ENCODE data around the gene PAX2.
A peak's percentile ranks its signal among the peaks of the same experiment; 100 is the strongest.

Gene PAX2

DNA sequence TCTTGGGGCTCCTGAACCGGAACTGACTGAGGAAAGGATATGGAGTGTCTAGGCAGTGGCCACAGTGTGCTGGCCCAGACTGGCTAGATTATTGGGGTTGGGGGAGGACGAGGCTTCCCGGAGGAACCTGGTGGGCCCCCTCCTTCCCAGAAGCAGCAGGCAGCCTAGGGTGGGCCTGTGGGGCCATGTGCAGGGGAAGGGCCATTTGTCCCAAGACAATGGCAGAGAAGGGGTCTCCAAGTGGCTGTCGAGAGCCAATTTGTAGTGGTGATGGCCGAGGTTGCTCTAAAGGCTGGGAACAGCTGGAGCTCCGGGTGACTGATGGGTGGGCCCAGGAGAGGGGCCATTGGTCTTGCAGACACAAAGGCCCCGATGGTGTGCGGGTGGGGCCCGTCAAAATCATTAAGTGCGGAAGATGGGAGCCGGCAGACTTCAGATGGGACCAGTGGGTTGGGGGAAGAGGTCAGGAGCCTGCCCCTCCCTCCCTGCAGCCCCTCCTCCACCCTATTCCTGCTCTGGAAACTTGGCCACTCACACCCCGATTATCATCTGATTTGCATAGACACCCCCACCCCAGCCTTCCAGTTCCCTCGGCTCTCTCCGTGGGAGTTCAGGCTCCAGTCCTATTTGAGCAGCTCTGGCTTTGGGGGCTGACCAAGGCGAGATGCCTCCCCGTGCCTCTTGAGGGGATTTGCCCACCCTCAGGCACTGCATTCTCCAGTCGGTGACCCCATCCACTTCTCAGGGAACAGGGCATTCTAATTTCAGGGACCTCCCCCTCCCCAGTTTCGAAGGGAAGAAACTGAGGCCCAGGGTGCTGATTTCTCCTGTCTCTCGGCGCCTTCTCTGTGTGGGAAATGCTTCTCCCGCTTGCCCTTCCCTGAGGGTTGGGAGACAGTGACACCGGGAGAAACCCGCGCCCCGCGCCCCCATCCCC, 36.0 kb upstream of the PAX2 start:
- TF ChIP-seq, protein P1, sequence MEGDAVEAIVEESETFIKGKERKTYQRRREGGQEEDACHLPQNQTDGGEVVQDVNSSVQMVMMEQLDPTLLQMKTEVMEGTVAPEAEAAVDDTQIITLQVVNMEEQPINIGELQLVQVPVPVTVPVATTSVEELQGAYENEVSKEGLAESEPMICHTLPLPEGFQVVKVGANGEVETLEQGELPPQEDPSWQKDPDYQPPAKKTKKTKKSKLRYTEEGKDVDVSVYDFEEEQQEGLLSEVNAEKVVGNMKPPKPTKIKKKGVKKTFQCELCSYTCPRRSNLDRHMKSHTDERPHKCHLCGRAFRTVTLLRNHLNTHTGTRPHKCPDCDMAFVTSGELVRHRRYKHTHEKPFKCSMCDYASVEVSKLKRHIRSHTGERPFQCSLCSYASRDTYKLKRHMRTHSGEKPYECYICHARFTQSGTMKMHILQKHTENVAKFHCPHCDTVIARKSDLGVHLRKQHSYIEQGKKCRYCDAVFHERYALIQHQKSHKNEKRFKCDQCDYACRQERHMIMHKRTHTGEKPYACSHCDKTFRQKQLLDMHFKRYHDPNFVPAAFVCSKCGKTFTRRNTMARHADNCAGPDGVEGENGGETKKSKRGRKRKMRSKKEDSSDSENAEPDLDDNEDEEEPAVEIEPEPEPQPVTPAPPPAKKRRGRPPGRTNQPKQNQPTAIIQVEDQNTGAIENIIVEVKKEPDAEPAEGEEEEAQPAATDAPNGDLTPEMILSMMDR (IDR thresholded peaks at IDR 0.05; ENCODE audit: control insufficient read depth, extremely low read depth, insufficient read depth), result no peak
- no peak for DNase-seq (ENCODE audit: low read depth)
- peak overlapping the region; percentile 29; the same call in 1 of the 2 replicates for H3K4me3 ChIP-seq (ENCODE audit: low read depth, low read length)

DNA sequence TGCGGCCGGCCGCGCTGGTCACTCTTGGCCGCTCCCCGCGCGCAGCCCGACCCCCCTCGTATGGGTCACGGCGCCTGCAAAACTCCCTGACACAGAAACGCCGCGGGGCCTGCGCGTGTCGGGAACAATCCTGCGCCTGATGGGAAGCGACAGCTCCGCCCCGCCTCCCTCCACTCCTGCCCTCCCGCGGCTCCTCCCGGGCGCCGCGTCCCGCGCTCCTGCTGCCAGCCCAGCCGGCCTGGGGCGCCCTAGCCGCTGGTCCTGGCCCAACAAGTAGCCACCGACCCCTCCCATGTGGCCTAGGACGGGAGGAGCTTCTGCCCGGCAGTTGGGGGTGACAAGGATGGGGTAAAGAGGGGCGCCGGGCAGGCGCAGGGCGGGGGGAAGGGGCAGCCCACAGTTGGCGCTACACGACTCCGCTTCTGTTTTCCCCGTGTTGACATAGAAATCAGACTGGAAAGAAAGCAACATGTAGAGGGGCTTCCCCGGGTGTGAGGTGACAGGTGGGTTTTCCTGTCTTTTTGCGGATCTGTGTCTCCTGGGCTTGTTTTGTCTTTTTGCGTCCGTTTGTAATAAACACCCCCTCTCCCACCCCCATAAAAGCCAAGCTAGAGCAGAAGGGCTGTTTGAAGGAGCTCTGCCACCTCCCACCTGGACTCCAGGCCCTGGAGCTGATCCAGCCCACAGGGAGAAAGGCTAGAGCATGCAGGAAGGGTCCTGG, 35.1 kb upstream of the PAX2 start:
- TF ChIP-seq, protein P1 (IDR thresholded peaks at IDR 0.05; ENCODE audit: control insufficient read depth, extremely low read depth, insufficient read depth), result 0 out of 2 replicates have a peak, but pooled peaks have one; percentile 10
- peak overlapping the region; percentile 29 for H3K4me3 ChIP-seq (ENCODE audit: low read depth, low read length)
- no peak for DNase-seq (ENCODE audit: low read depth)

DNA sequence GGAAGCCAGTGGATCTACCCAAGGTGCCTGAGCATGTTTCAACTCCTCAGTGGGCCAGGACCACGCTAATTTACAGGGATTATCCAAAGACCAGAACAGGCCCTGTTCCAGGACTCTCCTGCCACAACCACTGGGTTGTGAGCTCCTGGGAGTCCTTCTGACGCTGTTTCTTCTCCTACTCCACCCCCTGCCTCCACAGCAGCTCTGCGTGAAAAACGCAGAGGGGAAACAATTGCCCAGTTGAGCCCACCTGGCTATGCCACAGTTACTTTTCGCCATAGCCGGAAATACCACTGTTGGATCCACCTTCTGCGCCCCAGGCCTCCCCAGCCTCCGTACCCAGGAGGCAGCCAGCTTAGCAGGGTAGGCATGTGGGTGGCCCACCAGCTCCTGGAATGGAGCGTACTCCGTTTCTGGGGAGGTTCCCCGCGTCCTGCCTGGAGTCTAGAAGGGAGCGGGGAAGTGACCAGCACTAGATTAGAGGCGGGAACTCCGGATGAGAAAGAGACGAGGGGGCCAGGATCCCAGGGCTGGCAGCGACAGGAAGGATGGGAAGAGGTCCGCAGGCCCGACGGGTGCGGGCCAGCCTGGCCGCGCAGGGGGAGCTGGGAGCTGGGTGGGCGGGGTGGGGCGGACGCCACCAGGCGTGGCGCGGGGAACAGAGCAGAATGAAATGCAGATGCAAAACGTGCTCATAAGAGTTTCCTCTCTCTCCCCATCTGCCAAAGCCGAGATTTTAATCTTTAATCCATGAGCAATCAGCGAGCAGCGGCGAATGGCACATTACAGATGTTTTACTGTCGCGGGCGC, 32.1 kb upstream of the PAX2 start:
- no peak overlapping the region for H3K4me3 ChIP-seq (ENCODE audit: low read depth, low read length)
- no peak for DNase-seq (ENCODE audit: low read depth)
- TF ChIP-seq, protein P1 (IDR thresholded peaks at IDR 0.05; ENCODE audit: control insufficient read depth, extremely low read depth, insufficient read depth), result no peak

DNA sequence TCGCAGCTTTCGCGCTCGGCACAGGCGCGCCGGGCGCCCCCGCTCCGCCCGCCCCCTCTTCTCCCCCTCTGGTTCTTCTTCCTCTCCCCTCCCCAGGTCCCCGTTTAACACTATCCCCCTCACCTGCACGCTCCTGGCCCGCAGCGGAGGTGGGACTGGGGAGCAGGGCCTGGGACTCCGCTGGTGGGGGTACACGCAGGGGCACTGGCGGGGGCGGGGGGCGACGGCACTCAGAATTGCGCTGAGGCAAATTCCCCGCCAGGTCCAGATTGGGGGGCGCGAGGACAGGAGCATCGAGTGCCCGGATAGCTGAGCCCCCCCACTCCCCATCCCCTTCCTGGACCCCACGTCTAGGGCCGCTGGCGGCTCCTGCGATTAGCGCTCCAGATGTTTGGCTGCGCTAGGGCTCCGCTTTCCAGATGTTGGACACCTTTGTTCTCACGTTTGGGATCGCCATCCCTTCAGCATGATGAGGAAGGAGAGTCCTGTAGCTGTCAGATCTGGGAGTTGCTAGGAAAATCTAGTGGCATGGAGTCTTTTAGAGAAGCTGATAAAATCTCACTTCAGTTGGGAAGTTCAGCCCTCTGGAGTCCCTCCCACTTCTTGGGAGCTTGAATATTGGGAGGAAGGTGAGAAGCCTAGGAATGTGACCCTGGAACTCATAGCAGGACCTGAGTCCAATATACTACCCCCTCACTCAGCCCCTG, 31.4 kb upstream of the PAX2 start:
- no peak overlapping the region for H3K4me3 ChIP-seq (ENCODE audit: low read depth, low read length)
- TF ChIP-seq, protein P1 (IDR thresholded peaks at IDR 0.05; ENCODE audit: control insufficient read depth, extremely low read depth, insufficient read depth), result no peak
- no peak for DNase-seq (ENCODE audit: low read depth)

DNA sequence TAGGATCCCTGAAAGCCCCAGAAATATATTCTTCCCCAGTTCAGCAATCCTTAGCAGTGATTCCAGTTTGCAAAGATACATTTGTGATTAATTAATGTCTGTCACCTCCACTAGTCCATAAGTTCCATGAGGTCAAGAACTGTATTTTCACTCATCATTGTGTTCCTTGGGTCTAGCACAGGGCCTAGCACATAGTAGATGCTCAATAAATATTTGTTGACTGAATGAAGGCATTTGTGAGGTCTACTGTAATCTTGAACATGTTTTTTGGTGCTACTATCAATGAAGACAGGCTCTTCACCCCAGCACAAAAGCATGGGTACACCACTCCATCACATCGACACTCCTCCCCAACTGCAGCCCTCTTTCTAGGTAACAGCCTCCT, 30.8 kb upstream of the PAX2 start:
- TF ChIP-seq, protein P1 (IDR thresholded peaks at IDR 0.05; ENCODE audit: control insufficient read depth, extremely low read depth, insufficient read depth), result no peak
- no peak overlapping the region for H3K4me3 ChIP-seq (ENCODE audit: low read depth, low read length)
- no peak for DNase-seq (ENCODE audit: low read depth)

DNA sequence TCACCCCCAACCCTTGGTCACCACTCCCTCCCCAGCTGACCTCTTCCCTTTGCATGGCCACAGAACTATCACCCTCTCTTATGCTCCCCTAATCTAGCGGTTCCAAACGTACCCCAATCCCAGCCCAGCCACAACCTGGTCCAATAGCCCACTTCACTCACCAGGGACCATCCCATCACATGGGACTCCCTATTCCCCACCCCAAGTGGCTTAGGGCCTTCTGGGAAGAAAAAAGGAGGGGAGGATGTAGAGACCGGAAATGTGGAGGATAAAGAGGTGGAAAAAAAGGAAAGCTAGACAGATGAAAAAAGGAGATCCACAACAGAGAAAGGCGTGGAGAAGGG, 30.3 kb upstream of the PAX2 start:
- TF ChIP-seq, protein P1 (IDR thresholded peaks at IDR 0.05; ENCODE audit: control insufficient read depth, extremely low read depth, insufficient read depth), result no peak
- DNase-seq (ENCODE audit: low read depth), result no peak
- H3K4me3 ChIP-seq (ENCODE audit: low read depth, low read length), result no peak overlapping the region
